ENCODE results near the gene RIPK1. TPM values are rescaled to one million over a fixed set of nuclear protein-coding genes. Genes with fewer than 3 reads are reported as not detected.
"Not testable (repeated sequence)": the region's sequence is repeated elsewhere in the genome, so short reads cannot be mapped to it uniquely, and the experiment has no call there.

The RIPK1 gene
- total RNA-seq, 1 experiment from 2014 or later: 16.8 TPM

GRCh38 chr6:3041606-3042005 is 26.7 kb upstream of the RIPK1 start:
- BruUV-seq (replicated peaks): no TSS peak
- Mint-ChIP-seq H3K4me1 (ENCODE audit: insufficient read depth, unreplicated experiment) (no peaks in the 10 kb centered on the region), H3K27me3 (ENCODE audit: insufficient read depth, unreplicated experiment) (no peaks in the 10 kb centered on the region), H3K9me3 (ENCODE audit: unreplicated experiment) (no peaks in the 10 kb centered on the region), H3K36me3 (ENCODE audit: insufficient read depth, unreplicated experiment) (peaks cover 5% of the 10 kb centered on the region), H3K4me3 (ENCODE audit: unreplicated experiment) (no peak overlapping the region), H3K27ac (ENCODE audit: low read depth, unreplicated experiment) (no peak overlapping the region)
- intact Hi-C loops (cut with micrococcal nuclease): no loop called here
- no peak for DNase-seq (ENCODE audit: unreplicated experiment)
- no peak for TF ChIP-seq CTCF (IDR thresholded peaks at IDR 0.05; ENCODE audit: unreplicated experiment)
- ChIA-PET CTCF (interaction anchor here (0.8 kb wide), 1 partner anchor 40 kb away, joined by 3 read pairs; no protein-coding TSS in a partner anchor), POLR2A (no interaction called here)

GRCh38 chr6:3045369-3045768 is 22.9 kb upstream of the RIPK1 start:
- Mint-ChIP-seq H3K4me3 (ENCODE audit: unreplicated experiment) (no peak overlapping the region), H3K9me3 (ENCODE audit: unreplicated experiment) (no peaks in the 10 kb centered on the region), H3K36me3 (ENCODE audit: insufficient read depth, unreplicated experiment) (no peaks in the 10 kb centered on the region), H3K27me3 (ENCODE audit: insufficient read depth, unreplicated experiment) (no peaks in the 10 kb centered on the region), H3K4me1 (ENCODE audit: insufficient read depth, unreplicated experiment) (no peaks in the 10 kb centered on the region), H3K27ac (ENCODE audit: low read depth, unreplicated experiment) (no peak overlapping the region)
- ChIA-PET POLR2A (no interaction called here), CTCF (interaction anchor here (0.6 to 0.7 kb wide), 2 partner anchors 19 to 23 kb away, joined by 3 to 4 read pairs; no protein-coding TSS in a partner anchor)
- DNase-seq (ENCODE audit: unreplicated experiment): no peak
- intact Hi-C loops (cut with micrococcal nuclease): no loop called here
- no peak for TF ChIP-seq CTCF (IDR thresholded peaks at IDR 0.05; ENCODE audit: unreplicated experiment)
- BruUV-seq (replicated peaks): no TSS peak

GRCh38 chr6:3045777-3046176 is 22.5 kb upstream of the RIPK1 start:
- DNase-seq (ENCODE audit: unreplicated experiment): no peak
- no peak overlapping the region for H3K27ac Mint-ChIP-seq (ENCODE audit: low read depth, unreplicated experiment)
- ChIA-PET POLR2A (no interaction called here), CTCF (interaction anchor here (0.6 kb wide), 2 partner anchors 24 to 46 kb away, joined by 3 read pairs; partner anchors contain the start of gene NQO2)
- TF ChIP-seq CTCF (IDR thresholded peaks at IDR 0.05; ENCODE audit: unreplicated experiment): no peak
- H3K4me1 Mint-ChIP-seq (ENCODE audit: insufficient read depth, unreplicated experiment): no peaks in the 10 kb centered on the region
- no peaks in the 10 kb centered on the region for H3K27me3 Mint-ChIP-seq (ENCODE audit: insufficient read depth, unreplicated experiment)
- H3K36me3 Mint-ChIP-seq (ENCODE audit: insufficient read depth, unreplicated experiment): no peaks in the 10 kb centered on the region
- no TSS peak for BruUV-seq (replicated peaks)
- H3K4me3 Mint-ChIP-seq (ENCODE audit: unreplicated experiment): no peak overlapping the region
- no peaks in the 10 kb centered on the region for H3K9me3 Mint-ChIP-seq (ENCODE audit: unreplicated experiment)
- intact Hi-C loops (cut with micrococcal nuclease): no loop called here

- Mint-ChIP-seq H3K4me3 (ENCODE audit: unreplicated experiment) (no peak overlapping the region), H3K36me3 (ENCODE audit: insufficient read depth, unreplicated experiment) (no peaks in the 10 kb centered on the region), H3K4me1 (ENCODE audit: insufficient read depth, unreplicated experiment) (no peaks in the 10 kb centered on the region), H3K27me3 (ENCODE audit: insufficient read depth, unreplicated experiment) (no peaks in the 10 kb centered on the region), H3K27ac (ENCODE audit: low read depth, unreplicated experiment) (no peak overlapping the region), H3K9me3 (ENCODE audit: unreplicated experiment) (no peaks in the 10 kb centered on the region)
- CTCF ChIA-PET: interaction anchor here (0.6 kb wide), 1 partner anchor 47 kb away, joined by 3 read pairs; the partner anchor contains the start of gene NQO2
- no peak for TF ChIP-seq CTCF (IDR thresholded peaks at IDR 0.05; ENCODE audit: unreplicated experiment)
- no peak for DNase-seq (ENCODE audit: unreplicated experiment)
- intact Hi-C loops (cut with micrococcal nuclease): no loop called here
- POLR2A ChIA-PET: no interaction called here
- BruUV-seq (replicated peaks): no TSS peak
These were observed 22.0 kb upstream of the RIPK1 start for GRCh38 chr6:3046295-3046694.

- BruUV-seq (replicated peaks); H3K9me3 Mint-ChIP-seq (ENCODE audit: unreplicated experiment); H3K27me3 Mint-ChIP-seq (ENCODE audit: insufficient read depth, unreplicated experiment); H3K4me3 Mint-ChIP-seq (ENCODE audit: unreplicated experiment); intact Hi-C loops (cut with micrococcal nuclease); H3K27ac Mint-ChIP-seq (ENCODE audit: low read depth, unreplicated experiment); DNase-seq (ENCODE audit: unreplicated experiment); H3K36me3 Mint-ChIP-seq (ENCODE audit: insufficient read depth, unreplicated experiment); H3K4me1 Mint-ChIP-seq (ENCODE audit: insufficient read depth, unreplicated experiment): not testable (repeated sequence)
- CTCF ChIA-PET: interaction anchor here (0.9 kb wide), 1 partner anchor 46 kb away, joined by 4 read pairs; no protein-coding TSS in a partner anchor
- POLR2A ChIA-PET: interaction anchor here (2.1 kb wide), 1 partner anchor 9 kb away, joined by 7 read pairs; no protein-coding TSS in a partner anchor
These were observed 20.3 kb upstream of the RIPK1 start for GRCh38 chr6:3048009-3048408.
